SK-N-SH treated with all-trans-retinoic acid at 6 μM for 48 hours (cell line): ENCODE data around the gene BRI3.

Experiments used
- CSDC2 ChIP-seq: fragments of 250-450 bp; sonication (Bioruptor Pico); IDR thresholded peaks from 2 replicates; pipeline ENCODE4 v1.5.0; 2020; ENCODE audit warnings: mild to moderate bottlenecking, moderate library complexity
- PPARA ChIP-seq: fragments of 250-450 bp; sonication (Bioruptor Pico); IDR thresholded peaks from 2 replicates; pipeline ENCODE4 v1.5.0; 2020; ENCODE audit warnings: mild to moderate bottlenecking, borderline replicate concordance
- SNAI2 ChIP-seq: fragments of 250-450 bp; sonication (Bioruptor Pico); IDR thresholded peaks from 2 replicates; pipeline ENCODE4 v1.5.0; 2020; ENCODE audit warnings: mild to moderate bottlenecking, moderate library complexity
- TOX ChIP-seq: fragments of 250-450 bp; sonication (Bioruptor Pico); IDR thresholded peaks from 2 replicates; pipeline ENCODE4 v1.8.0; 2021; ENCODE audit warnings: mild to moderate bottlenecking, moderate library complexity, borderline replicate concordance
- ZC3H10 ChIP-seq: fragments of 250-450 bp; sonication (Bioruptor Pico); IDR thresholded peaks from 2 replicates; pipeline ENCODE4 v1.5.1; 2021; ENCODE audit warnings: mild to moderate bottlenecking, moderate library complexity
- ZFP30 ChIP-seq: fragments of 450-650 bp; formaldehyde crosslinking; IDR thresholded peaks from 2 replicates; pipeline ENCODE4 v1.5.0; 2022; ENCODE audit warnings: mild to moderate bottlenecking, moderate library complexity
- TF ChIP-seq, protein P1 (sequence below): fragments of 250-450 bp; sonication (Bioruptor Pico); IDR thresholded peaks from 2 replicates; pipeline ENCODE4 v1.8.0; 2020; ENCODE audit warnings: mild to moderate bottlenecking, moderate library complexity, borderline replicate concordance
- TF ChIP-seq, protein P2 (sequence below): fragments of 250-450 bp; sonication (Bioruptor Pico); IDR thresholded peaks from 2 replicates; pipeline ENCODE4 v1.5.0; 2020; ENCODE audit warnings: mild to moderate bottlenecking, moderate library complexity
- TF ChIP-seq, protein P3 (sequence below): fragments of 250-450 bp; sonication (Bioruptor Pico); IDR thresholded peaks from 2 replicates; pipeline ENCODE4 v1.8.0; 2021; ENCODE audit warnings: low read depth, mild to moderate bottlenecking, moderate library complexity, borderline replicate concordance
- TF ChIP-seq, protein P4 (sequence below): fragments of 250-450 bp; sonication (Bioruptor Pico); IDR thresholded peaks from 2 replicates; pipeline ENCODE4 v1.5.1; 2021; ENCODE audit warnings: mild to moderate bottlenecking, moderate library complexity

DNA sequence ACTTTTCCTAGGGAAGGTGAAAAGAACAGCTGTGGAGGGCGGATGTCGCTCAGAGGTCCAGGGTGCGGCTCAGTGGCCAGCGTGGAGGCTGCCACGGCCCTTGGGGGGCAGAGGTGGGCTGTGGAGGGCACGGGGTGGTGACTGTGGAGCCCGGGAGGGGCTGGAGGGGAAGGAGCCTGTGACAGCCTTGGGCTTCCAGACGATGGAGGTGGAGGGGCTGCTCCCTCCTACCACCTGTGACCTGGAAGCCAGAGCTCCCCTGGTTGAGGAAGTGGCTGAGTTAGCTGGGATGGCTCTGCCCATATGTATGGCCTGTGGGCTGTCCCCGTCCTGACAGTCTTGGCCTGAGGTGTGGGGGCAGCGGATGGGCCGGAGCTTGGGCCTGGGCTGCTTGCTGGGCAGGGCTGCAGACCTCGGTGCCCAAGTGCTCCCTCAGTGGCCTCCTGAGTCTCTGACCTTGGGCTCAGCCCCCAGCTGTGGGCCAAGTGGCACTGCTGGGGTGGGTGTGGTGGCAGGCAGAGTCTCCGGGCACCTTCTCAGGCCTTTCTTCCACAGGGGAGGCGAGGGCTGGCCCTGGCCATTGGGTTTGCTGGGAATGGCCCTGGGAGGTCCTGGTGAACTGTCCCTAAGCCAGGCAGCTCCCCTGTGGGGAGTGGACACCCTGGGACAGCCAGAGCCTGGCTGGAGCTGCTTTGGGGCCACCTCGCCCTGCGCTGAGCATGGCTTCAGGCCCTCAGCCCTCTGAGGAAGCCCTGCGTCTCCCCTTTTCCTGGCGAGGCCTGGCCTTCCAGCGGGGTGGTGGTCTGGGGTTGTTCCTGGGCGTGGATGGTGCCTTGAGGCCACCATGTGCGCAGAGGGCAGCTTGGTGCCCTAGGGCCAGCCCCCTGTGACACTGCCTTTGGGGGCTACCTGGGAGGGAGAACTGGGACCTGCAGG lies 3.9 kb downstream of the BRI3 start:
- TF ChIP-seq, protein P1, sequence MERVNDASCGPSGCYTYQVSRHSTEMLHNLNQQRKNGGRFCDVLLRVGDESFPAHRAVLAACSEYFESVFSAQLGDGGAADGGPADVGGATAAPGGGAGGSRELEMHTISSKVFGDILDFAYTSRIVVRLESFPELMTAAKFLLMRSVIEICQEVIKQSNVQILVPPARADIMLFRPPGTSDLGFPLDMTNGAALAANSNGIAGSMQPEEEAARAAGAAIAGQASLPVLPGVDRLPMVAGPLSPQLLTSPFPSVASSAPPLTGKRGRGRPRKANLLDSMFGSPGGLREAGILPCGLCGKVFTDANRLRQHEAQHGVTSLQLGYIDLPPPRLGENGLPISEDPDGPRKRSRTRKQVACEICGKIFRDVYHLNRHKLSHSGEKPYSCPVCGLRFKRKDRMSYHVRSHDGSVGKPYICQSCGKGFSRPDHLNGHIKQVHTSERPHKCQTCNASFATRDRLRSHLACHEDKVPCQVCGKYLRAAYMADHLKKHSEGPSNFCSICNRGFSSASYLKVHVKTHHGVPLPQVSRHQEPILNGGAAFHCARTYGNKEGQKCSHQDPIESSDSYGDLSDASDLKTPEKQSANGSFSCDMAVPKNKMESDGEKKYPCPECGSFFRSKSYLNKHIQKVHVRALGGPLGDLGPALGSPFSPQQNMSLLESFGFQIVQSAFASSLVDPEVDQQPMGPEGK (CRISPR knock-in tag), result no peak
- TF ChIP-seq SNAI2 (CRISPR knock-in tag) (no peak), PPARA (no peak), ZC3H10 (CRISPR knock-in tag) (no peak), CSDC2 (CRISPR knock-in tag) (no peak), ZFP30 (CRISPR knock-in tag) (no peak), TOX (no peak)
- TF ChIP-seq, protein P2, sequence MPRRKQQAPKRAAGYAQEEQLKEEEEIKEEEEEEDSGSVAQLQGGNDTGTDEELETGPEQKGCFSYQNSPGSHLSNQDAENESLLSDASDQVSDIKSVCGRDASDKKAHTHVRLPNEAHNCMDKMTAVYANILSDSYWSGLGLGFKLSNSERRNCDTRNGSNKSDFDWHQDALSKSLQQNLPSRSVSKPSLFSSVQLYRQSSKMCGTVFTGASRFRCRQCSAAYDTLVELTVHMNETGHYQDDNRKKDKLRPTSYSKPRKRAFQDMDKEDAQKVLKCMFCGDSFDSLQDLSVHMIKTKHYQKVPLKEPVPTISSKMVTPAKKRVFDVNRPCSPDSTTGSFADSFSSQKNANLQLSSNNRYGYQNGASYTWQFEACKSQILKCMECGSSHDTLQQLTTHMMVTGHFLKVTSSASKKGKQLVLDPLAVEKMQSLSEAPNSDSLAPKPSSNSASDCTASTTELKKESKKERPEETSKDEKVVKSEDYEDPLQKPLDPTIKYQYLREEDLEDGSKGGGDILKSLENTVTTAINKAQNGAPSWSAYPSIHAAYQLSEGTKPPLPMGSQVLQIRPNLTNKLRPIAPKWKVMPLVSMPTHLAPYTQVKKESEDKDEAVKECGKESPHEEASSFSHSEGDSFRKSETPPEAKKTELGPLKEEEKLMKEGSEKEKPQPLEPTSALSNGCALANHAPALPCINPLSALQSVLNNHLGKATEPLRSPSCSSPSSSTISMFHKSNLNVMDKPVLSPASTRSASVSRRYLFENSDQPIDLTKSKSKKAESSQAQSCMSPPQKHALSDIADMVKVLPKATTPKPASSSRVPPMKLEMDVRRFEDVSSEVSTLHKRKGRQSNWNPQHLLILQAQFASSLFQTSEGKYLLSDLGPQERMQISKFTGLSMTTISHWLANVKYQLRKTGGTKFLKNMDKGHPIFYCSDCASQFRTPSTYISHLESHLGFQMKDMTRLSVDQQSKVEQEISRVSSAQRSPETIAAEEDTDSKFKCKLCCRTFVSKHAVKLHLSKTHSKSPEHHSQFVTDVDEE (CRISPR knock-in tag), result no peak
- TF ChIP-seq, protein P3, sequence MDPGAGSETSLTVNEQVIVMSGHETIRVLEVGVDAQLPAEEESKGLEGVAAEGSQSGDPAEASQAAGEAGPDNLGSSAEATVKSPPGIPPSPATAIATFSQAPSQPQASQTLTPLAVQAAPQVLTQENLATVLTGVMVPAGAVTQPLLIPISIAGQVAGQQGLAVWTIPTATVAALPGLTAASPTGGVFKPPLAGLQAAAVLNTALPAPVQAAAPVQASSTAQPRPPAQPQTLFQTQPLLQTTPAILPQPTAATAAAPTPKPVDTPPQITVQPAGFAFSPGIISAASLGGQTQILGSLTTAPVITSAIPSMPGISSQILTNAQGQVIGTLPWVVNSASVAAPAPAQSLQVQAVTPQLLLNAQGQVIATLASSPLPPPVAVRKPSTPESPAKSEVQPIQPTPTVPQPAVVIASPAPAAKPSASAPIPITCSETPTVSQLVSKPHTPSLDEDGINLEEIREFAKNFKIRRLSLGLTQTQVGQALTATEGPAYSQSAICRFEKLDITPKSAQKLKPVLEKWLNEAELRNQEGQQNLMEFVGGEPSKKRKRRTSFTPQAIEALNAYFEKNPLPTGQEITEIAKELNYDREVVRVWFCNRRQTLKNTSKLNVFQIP (CRISPR knock-in tag), result no peak
- TF ChIP-seq, protein P4, sequence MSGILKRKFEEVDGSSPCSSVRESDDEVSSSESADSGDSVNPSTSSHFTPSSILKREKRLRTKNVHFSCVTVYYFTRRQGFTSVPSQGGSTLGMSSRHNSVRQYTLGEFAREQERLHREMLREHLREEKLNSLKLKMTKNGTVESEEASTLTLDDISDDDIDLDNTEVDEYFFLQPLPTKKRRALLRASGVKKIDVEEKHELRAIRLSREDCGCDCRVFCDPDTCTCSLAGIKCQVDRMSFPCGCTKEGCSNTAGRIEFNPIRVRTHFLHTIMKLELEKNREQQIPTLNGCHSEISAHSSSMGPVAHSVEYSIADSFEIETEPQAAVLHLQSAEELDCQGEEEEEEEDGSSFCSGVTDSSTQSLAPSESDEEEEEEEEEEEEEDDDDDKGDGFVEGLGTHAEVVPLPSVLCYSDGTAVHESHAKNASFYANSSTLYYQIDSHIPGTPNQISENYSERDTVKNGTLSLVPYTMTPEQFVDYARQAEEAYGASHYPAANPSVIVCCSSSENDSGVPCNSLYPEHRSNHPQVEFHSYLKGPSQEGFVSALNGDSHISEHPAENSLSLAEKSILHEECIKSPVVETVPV, result no peak
